NB4 (cell line): ENCODE measurements around the gene SGPP2.

Experiments used
- MYC ChIP-seq: IDR thresholded peaks from 2 replicates; pipeline ENCODE4 v1.6.1; 2011; ENCODE audit warnings: low read depth, low read length
- TF ChIP-seq, protein P1 (sequence below): IDR thresholded peaks from one replicate; pipeline ENCODE4 v1.5.1; 2012; ENCODE audit warnings: low read depth, low read length

DNA sequence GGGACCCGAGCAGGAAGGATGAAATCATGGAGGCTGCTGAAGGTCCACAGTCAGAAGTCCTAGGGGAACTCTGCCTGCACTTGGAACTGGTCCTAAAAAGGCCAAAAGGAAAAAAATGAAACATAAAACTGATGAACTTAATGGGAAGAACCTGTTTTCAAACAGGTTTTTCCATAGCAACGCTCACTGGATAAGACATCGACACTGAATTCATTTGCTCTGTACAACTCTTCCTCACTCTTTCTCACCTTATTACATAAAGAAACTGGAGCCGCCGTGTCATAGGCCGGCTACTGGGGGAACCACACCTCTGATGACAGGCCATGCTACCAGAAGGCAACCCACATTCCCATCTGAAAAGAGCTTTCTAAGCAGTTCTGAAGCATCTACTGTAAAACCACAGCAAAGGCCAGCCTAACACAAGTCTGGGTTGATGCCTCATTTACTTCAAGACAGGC lies 147.9 kb downstream of the SGPP2 start:
- TF ChIP-seq, protein P1, sequence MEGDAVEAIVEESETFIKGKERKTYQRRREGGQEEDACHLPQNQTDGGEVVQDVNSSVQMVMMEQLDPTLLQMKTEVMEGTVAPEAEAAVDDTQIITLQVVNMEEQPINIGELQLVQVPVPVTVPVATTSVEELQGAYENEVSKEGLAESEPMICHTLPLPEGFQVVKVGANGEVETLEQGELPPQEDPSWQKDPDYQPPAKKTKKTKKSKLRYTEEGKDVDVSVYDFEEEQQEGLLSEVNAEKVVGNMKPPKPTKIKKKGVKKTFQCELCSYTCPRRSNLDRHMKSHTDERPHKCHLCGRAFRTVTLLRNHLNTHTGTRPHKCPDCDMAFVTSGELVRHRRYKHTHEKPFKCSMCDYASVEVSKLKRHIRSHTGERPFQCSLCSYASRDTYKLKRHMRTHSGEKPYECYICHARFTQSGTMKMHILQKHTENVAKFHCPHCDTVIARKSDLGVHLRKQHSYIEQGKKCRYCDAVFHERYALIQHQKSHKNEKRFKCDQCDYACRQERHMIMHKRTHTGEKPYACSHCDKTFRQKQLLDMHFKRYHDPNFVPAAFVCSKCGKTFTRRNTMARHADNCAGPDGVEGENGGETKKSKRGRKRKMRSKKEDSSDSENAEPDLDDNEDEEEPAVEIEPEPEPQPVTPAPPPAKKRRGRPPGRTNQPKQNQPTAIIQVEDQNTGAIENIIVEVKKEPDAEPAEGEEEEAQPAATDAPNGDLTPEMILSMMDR: no peak
- no peak for TF ChIP-seq MYC
